Measurements from ENCODE around the gene FAM114A2. TPM values are rescaled to one million over a fixed set of nuclear protein-coding genes. Genes with fewer than 3 reads are reported as not detected.

FAM114A2 gene
- total RNA-seq, 1 experiment from 2014 or later, result 12.8 TPM

DNA sequence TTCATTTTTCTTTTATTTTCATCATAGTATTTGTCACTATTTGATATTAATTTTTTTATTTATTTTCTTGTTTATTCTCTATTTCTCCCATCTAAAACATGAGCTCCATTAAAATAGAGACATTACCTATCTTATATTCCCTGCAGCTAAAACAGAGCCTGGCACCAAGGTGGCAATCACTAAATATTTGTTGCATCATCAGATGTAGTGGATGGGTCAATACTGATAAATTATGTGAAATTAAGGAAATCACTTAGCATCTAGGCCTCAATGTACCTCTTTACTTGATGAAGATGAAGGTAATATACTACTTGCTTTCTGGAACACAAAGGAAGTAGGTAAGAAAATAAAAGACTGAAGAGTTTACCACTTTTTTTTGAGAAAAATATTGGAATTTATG, 24.7 kb upstream of the FAM114A2 start:
- peaks cover 1% of the 10 kb centered on the region for H3K27me3 Mint-ChIP-seq (ENCODE audit: low read depth)
- no peaks in the 10 kb centered on the region for H3K9me3 ChIP-seq (ENCODE audit: control insufficient read depth, low read depth, low read length)
- H2BK5ac ChIP-seq (ENCODE audit: insufficient read length, low read length), result no peak overlapping the region
- H3K9me3 Mint-ChIP-seq, result no peaks in the 10 kb centered on the region
- no peak overlapping the region for H3K4me2 ChIP-seq (ENCODE audit: insufficient read depth, insufficient read length, low read length)
- no peaks in the 10 kb centered on the region for H3K79me1 ChIP-seq (ENCODE audit: insufficient read depth, low read depth, low read length, poor library complexity, severe bottlenecking)
- H3K56ac ChIP-seq (ENCODE audit: insufficient read length, low read depth, low read length), result no peak overlapping the region
- H4K5ac ChIP-seq (ENCODE audit: insufficient read length, low read depth, low read length), result no peak overlapping the region
- TF ChIP-seq CTCF (conservative IDR thresholded peaks at IDR 0.05), result no peak
- H2BK120ac ChIP-seq (ENCODE audit: low read depth, low read length, poor library complexity, severe bottlenecking), result no peak overlapping the region
- no peak overlapping the region for H2BK20ac ChIP-seq (ENCODE audit: low read depth, low read length, poor library complexity, severe bottlenecking)
- H2BK12ac ChIP-seq (ENCODE audit: insufficient read length, low read depth, low read length), result no peak overlapping the region
- H3K79me2 ChIP-seq (ENCODE audit: insufficient read depth, low read length), result no peaks in the 10 kb centered on the region
- no peak overlapping the region for H2AK5ac ChIP-seq (ENCODE audit: insufficient read length, low read length)
- no peak overlapping the region for H3T11ph ChIP-seq (ENCODE audit: low read length)
- no peak overlapping the region for H3K4me3 Mint-ChIP-seq
- H4K20me1 ChIP-seq (ENCODE audit: control insufficient read depth, insufficient read depth, insufficient read length), result no peaks in the 10 kb centered on the region
- no peak overlapping the region for H3K27ac Mint-ChIP-seq
- no peak for DNase-seq
- H3K23ac ChIP-seq (ENCODE audit: insufficient read length, low read depth, low read length), result no peak overlapping the region
- no peak overlapping the region for H4K8ac ChIP-seq (replicated peaks; ENCODE audit: insufficient read length, low read depth, low read length)
- H3K4ac ChIP-seq (ENCODE audit: low read depth, low read length), result no peak overlapping the region
- no peak overlapping the region for H3K27ac ChIP-seq (ENCODE audit: insufficient read length, low read depth, low read length)
- H3K4me1 Mint-ChIP-seq, result peaks cover 10% of the 10 kb centered on the region in 2 experiments
- no peak overlapping the region for H3K14ac ChIP-seq (ENCODE audit: insufficient read depth, low read length)
- H4K91ac ChIP-seq (ENCODE audit: insufficient read length, low read depth, low read length), result no peak overlapping the region
- no peak overlapping the region for H3K18ac ChIP-seq (ENCODE audit: insufficient read length, low read depth, low read length)
- no peak overlapping the region for H3K9ac ChIP-seq (ENCODE audit: extremely low read depth, insufficient read length, low read length)
- no peak overlapping the region for H2BK15ac ChIP-seq (ENCODE audit: low read depth, low read length)
- H2AFZ ChIP-seq (ENCODE audit: low read length), result no peak overlapping the region
- no peaks in the 10 kb centered on the region; a peak in 1 of 7 replicates for H3K36me3 Mint-ChIP-seq (ENCODE audit: insufficient read depth in 1 of 3, low read depth in 3 of 3)
- no peaks in the 10 kb centered on the region for H3K23me2 ChIP-seq (ENCODE audit: insufficient read length, low read depth, low read length, poor library complexity, severe bottlenecking)
- H3K4me1 ChIP-seq (ENCODE audit: insufficient read depth, low read length), result 0 out of 2 replicates have a peak, but pooled peaks cover 2% of the 10 kb centered on the region
- no peaks in the 10 kb centered on the region for H3K27me3 ChIP-seq (ENCODE audit: insufficient read depth, low read length)

Measured in H9 (cell line).